HG03139 (cell line): Measurements from ENCODE around the gene TBX2.

Source experiments
- ATAC-seq: cut with Tn5 transposase; IDR thresholded peaks from one replicate; pipeline ENCODE4 v1.9.1; 2021; ENCODE audit not compliant: unreplicated experiment

The TBX2 gene

DNA sequence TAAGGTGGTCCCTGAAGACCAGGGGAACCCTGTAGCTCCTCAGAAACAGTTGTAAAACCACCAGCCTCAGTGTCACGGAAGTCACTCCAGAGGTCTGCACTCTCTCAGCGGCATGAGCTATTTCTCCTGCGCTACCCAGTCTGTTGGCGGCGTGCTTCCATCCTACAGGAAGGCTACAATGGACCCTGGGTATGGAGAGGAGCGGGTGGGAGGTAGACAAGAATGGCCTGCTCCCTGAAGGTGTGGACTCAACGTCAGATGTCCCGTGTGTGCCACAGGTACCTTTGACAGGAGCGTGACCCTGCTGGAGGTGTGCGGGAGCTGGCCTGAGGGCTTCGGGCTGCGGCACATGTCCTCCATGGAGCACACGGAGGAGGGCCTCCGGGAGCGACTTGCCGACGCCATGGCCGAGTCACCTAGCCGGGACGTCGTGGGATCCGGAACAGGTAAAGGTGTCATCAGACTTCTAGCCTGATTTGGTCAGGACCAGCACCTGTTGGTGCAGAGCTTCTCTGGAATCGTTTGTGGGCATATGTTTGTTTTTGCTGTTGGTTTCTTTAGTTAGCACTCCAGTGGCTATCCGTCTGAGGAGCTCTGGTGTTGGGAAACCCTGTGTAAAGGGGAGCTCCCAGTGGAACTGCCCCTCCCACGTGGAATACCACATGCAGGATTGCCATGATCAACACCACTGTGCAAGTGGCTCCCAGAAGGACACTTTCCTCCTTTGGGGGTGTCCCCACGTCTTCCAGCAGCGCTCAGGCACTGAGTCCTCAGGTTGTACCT lies 31.4 kb upstream of the TBX2 start:
- no peak for ATAC-seq

DNA sequence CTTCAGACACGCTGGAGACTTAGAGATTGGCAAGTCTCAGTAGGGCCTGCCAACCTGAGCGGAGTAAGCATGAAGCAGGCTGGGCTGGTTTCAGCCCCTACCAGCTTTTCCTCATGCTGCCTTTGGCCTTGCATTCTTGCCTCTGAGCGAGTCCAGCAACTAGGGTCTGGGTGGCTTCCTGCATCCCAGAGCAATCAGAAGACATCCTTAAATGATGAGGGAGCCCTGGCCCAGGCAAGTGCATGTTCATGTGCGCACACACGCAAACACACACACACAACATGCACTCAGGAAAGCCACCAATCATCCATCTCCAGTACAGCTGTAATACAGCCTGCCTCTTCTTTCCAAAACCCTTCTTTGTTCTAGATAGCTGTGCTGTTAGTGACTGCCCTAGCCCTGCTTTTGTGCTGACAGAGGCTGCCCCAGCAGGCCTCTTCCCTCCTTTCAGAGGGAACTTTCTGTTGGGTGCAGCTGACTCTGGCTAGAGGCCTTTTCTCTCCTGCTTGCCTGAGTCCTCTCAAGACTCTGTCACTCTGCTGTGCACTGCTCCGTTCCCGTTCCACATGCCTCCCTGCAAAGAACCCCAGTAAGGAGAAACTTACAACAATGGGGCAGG lies 30.7 kb upstream of the TBX2 start:
- no peak for ATAC-seq

DNA sequence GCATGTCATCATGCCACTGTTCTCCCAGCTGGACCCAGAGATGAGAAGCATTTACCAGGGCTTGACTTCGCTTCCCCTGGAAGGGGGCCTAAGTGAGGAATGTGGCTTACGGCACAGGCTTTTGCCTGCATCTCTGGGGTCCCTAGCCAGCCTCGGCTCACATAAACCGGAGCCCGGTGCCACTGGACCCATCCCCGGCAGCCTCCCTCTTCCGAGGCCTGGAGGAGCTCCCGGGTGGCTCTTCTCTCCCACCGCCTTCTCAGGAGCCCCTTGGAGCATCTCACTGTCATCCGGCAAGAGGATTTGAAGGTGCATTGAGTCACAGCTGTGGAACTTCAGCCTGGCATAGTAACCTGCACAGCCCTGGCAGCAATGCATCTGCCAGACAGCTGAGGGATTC lies 29.9 kb upstream of the TBX2 start:
- ATAC-seq: no peak

DNA sequence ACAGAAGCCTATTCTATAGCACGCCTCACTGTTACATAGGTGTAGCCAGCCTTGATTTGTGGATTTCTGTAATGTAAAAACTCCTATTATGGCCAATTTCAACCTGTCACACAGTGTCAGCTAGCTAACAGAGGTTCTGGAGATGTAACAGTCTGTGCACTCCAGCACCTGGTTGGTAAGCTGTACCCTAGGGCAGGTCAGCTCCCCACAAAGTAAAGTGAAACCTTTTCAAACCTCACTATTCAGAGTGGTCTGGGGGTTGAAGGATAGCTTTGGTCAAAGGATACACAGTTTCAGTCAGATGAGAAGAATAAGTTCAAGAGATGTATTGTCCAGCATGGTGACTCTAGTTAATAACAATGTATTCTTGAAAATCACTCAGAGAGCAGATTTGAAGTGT lies 28.5 kb upstream of the TBX2 start:
- ATAC-seq: no peak

DNA sequence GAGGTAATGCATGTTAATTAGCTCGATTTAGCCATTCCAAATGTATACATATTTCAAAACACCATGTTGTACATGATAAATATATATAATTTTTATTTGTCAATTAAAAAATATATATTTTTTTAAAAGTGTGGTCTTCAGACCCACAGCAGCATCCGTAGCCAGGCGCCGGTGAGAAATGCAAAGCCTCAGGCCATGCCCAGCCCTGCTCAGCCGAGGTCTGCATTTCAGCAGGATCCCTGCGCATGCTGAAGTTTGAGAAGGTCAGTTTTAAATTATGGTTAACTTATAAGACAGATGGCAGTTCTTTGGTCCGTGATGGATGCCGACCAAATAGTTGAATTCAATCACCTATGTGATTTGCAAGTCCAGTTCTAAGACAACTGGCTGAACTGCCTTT lies 28.0 kb upstream of the TBX2 start:
- ATAC-seq: no peak

DNA sequence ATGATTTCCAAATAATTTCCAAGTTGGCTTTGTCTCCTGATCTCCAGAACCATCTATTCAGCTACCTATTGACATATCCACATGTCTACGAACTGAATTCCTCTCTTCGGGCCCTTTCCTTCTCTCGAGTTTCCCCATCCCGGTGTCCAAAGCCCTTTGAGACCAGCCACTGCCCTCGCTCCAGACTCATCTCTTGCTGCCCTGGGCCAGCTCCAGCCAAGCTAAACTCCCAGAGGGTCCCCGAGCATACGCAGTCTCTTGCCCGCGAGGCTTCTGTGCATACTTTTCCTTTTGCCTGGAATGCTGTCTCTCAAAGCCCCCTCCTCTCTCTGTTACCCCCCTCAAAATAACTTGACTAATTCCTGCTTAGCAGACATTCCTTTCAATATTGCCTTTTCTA lies 27.2 kb upstream of the TBX2 start:
- no peak for ATAC-seq

DNA sequence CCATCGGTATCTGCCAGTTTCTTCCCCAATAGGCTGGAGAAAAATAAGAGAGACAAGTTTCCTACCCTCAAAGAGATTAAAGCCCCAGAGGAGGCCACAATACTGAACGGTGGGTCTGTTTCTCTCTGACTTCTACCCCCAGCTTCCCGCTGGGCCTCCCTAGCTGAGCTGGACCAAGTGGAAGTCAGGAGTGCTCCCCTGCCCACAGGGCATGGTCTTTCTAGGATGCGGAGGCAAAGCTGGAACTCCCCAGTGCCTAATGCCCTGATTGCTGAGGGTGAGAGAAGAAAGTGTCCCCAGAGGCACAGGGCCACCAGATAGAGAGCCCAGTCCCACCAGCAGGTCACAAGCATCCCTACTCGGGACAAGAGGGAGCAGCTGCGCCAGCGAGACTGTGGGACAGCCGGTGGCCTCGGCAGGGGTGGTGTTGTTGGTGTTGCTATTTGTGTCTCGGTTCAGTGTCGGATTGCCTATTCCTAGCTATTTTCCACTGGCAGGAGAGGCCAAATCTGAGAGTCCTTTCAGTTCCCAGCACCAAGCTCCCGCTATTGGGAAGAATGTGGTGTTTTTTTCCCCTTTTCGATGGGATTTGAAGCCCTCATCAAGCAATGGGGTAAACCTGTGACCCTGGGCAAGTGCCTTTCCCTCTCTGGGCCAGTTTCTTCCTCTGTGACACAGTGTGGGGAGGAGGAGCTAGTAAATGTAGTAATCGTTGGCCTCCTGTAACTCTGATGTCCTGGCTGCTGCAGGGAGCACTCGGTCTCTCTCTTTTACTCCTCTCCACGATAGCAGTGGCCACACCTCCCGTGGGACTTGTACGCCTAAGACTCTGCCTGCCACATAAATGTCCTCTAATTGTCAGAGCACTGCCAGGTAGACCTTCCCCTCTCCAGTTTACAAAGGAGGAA lies 22.5 kb upstream of the TBX2 start:
- ATAC-seq: no peak

DNA sequence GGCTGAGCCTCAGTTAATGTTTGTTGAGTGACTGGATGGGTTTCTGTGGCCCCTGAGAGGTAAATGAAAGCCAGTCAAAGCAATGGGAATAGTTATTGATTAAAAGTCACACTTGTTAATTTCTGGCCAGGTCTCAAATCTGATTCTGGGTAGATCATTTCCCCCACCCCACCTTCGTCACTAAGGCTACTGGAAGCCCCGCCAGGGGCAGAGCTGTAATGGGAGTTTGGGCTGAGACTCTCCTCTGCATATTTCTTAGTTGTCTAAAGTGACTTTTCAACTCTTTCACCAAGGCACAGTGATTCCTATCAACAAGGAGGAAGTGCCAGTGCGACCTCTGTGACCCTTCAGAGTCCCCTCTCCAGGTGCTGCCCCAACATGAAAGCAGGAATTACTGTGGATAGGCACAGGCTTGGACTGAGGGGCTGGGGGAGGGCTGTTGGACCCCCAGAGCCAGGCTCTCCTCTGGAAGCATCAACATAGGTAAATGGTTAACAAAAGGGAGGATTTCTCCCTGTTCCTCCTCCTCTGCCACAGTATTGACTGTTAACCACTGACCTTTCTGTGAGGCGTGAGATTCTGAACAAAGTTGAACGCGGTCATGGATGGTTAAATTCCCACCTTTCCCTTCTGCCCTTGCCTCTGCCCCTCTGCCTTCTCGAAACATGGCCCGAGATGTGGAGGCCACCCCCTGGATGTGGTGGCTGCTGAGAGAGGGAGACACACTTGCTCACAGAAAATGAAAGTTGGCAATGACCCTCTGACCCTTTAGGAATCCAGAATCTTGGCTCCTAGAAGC lies 20.8 kb upstream of the TBX2 start:
- ATAC-seq: no peak

DNA sequence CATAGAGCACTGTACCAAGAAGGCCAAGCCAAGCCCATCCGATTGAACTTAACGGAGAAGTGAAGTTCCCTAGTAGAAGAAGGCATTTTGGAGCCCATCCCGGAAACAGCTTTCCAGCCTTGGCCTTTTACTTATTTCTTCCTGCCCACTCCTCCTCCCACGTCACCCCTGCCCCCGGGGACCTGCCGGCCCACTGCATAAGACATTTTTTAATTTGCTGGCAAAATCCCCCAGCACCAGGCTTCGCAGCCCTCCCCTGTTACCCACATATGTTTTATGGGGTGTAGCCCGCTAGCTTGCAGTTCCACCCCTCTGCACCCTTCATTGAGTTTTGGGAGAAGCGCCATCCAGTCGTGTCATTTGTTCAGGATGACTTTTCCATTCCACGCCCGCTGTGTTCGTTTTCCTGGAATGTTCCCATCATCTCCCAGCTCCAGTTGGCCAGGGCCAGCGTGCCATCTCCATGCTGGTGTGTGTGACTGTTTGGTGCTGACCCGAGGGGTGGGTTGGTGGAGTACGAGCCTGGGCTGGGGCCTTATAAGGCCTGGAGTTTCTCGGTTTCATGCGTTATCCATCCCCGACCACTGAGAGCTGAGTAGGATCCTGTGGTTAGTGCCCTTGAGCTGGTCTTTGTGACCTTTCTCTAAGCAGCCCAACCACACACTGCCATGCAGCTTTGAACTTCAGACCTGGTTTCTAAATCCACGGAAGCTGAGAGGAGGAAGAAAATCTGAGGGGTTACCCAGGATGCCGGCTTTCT lies 20.0 kb upstream of the TBX2 start:
- ATAC-seq: no peak

DNA sequence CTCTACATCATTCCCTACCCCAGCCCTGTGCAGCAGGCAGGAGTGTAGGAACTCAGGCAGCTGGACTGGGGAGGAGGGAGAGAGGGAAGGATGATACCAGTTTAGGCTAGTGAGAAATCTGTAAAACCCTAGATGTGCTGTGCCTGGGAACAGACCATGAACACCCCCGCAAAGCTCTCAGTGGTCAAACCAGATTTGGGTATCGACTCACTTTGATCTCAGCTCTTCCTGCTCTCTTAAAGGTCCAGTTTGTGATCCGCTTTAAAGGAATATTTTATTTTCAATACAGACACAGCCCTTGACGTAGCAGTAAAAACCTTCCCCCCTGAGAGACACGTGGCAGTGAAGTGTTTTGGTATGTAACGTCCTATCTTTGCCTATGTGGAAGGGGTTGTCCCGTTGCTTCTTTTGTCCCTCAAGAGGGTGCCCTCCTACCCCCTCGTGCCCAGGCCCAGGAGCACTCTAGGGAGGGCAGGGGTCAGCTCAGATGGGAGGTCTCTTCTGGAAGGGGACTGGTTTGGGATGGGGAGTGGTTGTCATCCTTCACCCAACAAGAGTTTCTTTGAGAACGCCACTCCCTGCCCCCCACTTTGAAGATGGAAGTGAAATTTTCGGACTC lies 19.3 kb upstream of the TBX2 start:
- no peak for ATAC-seq

DNA sequence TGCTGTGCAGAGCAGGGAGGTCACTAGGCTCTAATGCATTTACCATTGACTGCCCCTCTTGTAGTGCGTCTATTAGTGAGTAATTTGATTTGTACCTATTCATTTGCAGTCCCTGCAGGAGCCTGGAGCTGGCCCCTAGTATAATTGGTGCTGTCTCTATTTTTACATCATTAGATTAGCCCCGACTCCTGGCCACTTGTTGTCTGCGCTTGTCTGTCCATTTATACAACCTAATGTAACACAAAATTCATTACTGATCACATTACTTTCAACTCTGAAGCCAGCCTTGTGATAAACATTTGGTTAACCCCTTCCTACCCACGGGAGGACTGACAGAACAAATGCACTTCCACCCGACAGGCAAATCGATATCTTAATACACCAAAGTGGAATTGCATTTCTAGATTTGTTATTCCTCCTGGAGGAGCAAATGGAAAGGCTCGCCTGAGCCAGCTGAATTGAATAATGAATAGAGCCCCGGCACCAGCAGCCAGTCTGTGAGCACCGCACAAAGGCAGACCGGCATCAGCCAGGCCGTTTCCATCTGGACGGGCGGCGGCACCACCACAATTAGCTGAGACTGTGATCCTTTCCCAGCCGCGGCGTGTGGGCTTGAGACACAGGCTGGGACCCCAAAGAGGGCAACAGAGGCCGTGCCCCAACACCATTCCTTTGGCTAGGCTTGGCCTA lies 18.7 kb upstream of the TBX2 start:
- no peak for ATAC-seq

DNA sequence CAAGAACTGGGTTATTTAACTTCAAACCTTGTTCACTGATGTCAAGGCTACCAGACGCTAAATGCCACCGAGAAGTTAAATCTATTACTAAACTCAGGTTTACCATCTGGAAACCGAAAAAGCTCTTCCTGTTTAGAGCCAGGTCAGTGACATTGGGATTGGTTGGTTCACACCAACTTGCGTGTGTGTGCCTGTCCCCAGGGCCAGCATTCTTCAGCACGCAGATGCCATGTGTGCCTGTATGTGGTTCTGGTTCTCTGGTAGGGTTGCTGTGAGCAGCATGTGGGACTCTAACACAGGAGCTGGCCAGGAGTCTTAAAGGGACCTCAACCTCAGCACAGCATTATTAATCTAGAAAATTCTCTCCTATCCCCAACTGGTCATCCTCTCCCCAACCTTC lies 18.1 kb upstream of the TBX2 start:
- ATAC-seq: no peak

DNA sequence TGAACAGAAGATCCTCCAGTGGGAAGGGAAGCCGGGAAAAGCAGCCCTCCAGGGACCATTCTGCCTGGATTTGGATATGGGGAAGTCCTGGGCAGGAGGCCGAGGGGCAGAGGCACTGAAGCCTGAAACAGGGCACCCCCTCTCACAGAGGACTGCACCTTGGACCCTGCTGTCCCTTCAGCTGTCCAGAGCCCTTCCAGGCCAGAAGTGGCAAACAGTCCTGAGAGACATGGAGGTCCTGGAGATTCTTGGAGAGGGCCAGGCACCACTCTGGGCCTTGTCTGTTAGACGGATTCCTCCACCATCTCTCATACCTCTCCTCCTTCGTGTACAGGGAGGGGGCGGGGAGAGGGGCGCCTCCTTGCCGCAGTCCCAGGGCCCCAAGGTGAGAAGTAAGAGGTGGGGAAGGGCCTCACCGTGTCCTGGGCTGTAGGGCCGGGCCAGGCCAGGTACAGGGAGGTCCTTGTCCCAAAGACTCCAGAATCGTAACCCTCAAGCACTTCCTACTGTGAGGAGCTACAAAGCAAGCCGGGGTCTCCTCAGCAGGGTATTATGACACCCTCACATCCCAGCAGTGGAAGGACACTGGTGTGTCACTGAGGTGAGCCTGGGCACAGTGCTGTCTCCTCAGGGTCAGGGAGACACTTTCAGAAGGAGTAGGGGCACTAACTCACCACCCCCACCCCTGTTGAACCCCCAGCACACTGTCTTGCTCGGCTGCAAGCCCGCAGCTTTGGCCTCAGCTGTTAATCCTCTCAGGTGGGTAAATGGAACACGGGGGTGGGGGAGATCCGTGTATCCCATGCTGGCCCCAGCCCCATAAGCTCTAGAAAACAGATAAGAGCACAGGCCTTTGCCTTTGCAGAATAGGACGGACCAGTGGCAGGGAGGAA lies 16.6 kb upstream of the TBX2 start:
- no peak for ATAC-seq

DNA sequence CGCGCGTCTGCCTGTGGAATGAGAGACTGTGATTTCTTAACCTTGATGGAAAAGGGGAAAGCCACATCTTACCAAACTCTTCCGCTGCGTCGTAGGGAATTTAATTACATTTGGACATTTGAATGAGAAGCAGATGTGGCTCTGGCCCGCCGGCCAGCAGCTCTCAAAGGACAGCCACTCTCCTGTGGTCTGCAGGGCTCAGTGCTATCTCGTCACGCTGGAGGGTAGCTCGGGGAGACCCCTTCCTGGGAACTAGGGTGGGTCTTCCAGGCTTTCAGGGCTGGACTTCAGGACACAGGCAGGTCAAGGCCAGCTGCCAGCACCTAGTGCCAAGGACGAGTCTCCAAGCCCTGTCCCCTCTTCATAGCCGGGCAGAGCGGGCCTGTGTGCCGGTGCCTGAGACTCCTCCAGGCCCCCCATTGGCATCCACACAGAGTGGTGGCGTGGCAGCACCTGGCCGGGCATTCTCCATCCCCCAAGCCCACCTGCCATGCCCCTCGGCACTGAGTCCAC lies 15.9 kb upstream of the TBX2 start:
- ATAC-seq: no peak

DNA sequence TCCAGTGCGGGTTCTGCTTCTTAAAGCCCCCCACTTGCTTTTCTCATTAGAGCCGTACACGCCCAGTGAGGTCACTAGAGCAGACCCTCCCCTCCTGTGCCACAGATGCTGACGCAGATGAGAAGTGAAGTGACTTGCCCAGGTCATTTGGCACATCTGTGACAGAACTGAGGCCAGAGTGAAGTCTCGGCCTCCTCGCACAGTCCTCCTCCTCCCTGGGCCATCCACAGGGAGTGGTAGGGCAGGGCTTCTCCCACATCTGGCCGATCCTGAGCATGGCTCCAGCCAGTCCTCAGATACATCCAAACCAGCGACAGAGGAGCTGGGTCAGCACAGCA lies 15.3 kb upstream of the TBX2 start:
- ATAC-seq: no peak

DNA sequence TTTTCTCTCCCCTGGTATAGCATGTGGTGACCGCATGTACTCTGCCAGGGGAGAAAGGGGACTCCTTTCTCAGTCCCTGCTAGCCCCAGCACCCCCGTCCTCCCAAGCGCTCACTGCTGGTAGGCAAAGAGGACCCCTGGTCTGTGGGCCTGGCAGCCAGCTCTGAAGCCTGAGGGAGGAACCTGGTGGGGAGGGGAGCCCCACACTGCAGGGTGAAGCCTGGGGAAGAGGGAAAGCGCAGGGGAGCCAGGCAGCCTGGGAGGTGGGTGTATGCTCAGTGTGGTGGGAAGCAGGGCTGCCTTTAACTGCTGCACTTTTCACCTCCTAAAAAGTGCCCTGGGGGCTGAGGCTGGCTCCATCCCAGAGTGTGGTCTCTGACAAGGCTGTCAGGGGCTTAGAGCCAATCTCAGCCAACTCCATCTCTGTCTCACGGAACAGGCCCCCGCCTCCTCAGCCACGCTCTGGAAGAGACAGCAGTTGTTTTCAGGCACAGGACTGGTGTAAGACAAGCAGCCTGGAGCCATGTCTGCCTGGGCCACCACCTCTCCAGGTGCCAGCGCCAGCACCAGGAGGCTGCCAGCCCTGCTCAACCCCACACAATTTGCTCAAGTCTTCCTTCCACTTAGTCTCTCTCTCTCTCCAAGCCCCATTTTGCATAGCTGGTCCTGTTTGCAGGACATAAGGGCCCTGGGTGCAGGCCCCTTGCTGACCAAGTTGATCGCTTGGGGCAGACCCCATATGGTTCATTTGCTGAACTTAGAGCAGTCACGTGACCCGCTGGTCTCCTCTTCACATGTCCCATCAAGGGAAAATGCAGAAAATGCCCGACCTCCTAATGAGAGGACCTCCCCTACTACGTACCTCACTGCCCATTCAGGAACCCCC lies 14.7 kb upstream of the TBX2 start:
- ATAC-seq: no peak

DNA sequence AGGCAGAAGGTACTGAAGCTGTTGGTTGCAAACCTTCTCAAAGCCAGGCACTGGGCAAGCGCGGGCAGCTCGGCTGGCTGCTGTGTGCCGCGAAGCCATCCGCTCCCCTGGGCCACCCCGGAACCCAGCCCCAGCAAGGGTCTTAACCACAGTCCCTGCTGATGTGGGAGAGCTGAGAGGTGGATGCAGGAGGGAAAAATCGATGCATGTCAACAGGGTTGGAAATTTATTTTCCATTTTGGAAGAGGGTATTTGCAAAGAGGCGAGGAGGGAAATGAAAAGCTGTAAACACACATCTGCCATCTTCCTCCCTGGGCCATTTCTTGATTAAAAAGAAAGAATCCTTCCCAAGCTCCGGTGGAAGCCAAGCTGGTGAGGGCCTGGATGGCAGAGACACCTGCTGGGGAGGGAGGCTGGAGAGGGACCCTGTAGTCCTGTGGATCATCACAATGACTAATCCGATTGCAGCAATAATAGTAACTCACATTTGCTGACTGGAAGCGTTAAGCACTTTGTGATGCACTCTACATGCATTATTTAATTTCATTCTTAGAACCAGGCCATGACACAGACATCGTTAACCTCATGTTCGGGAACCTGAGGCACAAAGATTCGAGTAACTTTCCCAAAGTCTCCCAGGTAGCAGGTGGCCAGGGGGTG lies 13.9 kb upstream of the TBX2 start:
- no peak for ATAC-seq
